ENCODE measurements around the gene KCNC3.

The KCNC3 gene

GRCh38 chr19:50277966-50278580 is 51.1 kb downstream of the KCNC3 start:
- no peaks in the 10 kb centered on the region for H3K9me3 ChIP-seq (ENCODE audit: control insufficient read depth in 1 of 2, low read length in 2 of 2)
- H3K27me3 ChIP-seq (ENCODE audit: control insufficient read depth in 1 of 2, insufficient read depth in 2 of 2, low read length in 2 of 2), result no peaks in the 10 kb centered on the region
- H3K4me3 ChIP-seq (ENCODE audit: low read depth in 1 of 2, low read length in 2 of 2), result no peak overlapping the region
- no peaks in the 10 kb centered on the region for H3K4me1 ChIP-seq (ENCODE audit: control insufficient read depth in 1 of 2, insufficient read depth in 2 of 2, low read length in 2 of 2)
- H3K27ac ChIP-seq (ENCODE audit: low read depth, low read length), result no peak overlapping the region
- peaks cover 18 to 77% of the 10 kb centered on the region in 2 donors for H3K36me3 ChIP-seq (ENCODE audit: control insufficient read depth in 1 of 2, insufficient read depth in 2 of 2, low read length in 2 of 2)
- no peak overlapping the region for H3K9ac ChIP-seq (ENCODE audit: low read depth in 1 of 2, low read length in 2 of 2)

- H3K4me1 ChIP-seq (ENCODE audit: control insufficient read depth in 1 of 2, insufficient read depth in 2 of 2, low read length in 2 of 2), result no peaks in the 10 kb centered on the region
- H3K36me3 ChIP-seq (ENCODE audit: control insufficient read depth in 1 of 2, insufficient read depth in 2 of 2, low read length in 2 of 2), result peaks cover 20 to 83% of the 10 kb centered on the region in 2 donors
- H3K27ac ChIP-seq (ENCODE audit: low read depth, low read length), result no peak overlapping the region
- H3K9me3 ChIP-seq (ENCODE audit: control insufficient read depth in 1 of 2, low read length in 2 of 2), result no peaks in the 10 kb centered on the region
- no peaks in the 10 kb centered on the region for H3K27me3 ChIP-seq (ENCODE audit: control insufficient read depth in 1 of 2, insufficient read depth in 2 of 2, low read length in 2 of 2)
- no peak overlapping the region for H3K9ac ChIP-seq (ENCODE audit: low read depth in 1 of 2, low read length in 2 of 2)
- no peak overlapping the region for H3K4me3 ChIP-seq (ENCODE audit: low read depth in 1 of 2, low read length in 2 of 2)
Measured at GRCh38 chr19:50276370-50277063, 52.7 kb downstream of the KCNC3 start.

GRCh38 chr19:50275577-50276368 is 53.4 kb downstream of the KCNC3 start:
- Histone ChIP-seq H3K27me3 (ENCODE audit: control insufficient read depth in 1 of 2, insufficient read depth in 2 of 2, low read length in 2 of 2) (no peaks in the 10 kb centered on the region), H3K27ac (ENCODE audit: low read depth, low read length) (no peak overlapping the region), H3K4me1 (ENCODE audit: control insufficient read depth in 1 of 2, insufficient read depth in 2 of 2, low read length in 2 of 2) (no peaks in the 10 kb centered on the region), H3K9me3 (ENCODE audit: control insufficient read depth in 1 of 2, low read length in 2 of 2) (no peaks in the 10 kb centered on the region), H3K4me3 (ENCODE audit: low read depth in 1 of 2, low read length in 2 of 2) (no peak overlapping the region), H3K36me3 (ENCODE audit: control insufficient read depth in 1 of 2, insufficient read depth in 2 of 2, low read length in 2 of 2) (peaks cover 24 to 83% of the 10 kb centered on the region in 2 donors), H3K9ac (ENCODE audit: low read depth in 1 of 2, low read length in 2 of 2) (no peak overlapping the region)

- no peak overlapping the region for H3K4me3 ChIP-seq (ENCODE audit: low read depth in 1 of 2, low read length in 2 of 2)
- no peaks in the 10 kb centered on the region for H3K9me3 ChIP-seq (ENCODE audit: control insufficient read depth in 1 of 2, low read length in 2 of 2)
- H3K27ac ChIP-seq (ENCODE audit: low read depth, low read length), result no peak overlapping the region
- H3K4me1 ChIP-seq (ENCODE audit: control insufficient read depth in 1 of 2, insufficient read depth in 2 of 2, low read length in 2 of 2), result no peaks in the 10 kb centered on the region
- no peaks in the 10 kb centered on the region for H3K27me3 ChIP-seq (ENCODE audit: control insufficient read depth in 1 of 2, insufficient read depth in 2 of 2, low read length in 2 of 2)
- H3K36me3 ChIP-seq (ENCODE audit: control insufficient read depth in 1 of 2, insufficient read depth in 2 of 2, low read length in 2 of 2), result peaks cover 23 to 84% of the 10 kb centered on the region in 2 donors
- H3K9ac ChIP-seq (ENCODE audit: low read depth in 1 of 2, low read length in 2 of 2), result no peak overlapping the region
Measured at GRCh38 chr19:50273821-50274220, 55.4 kb downstream of the KCNC3 start.

GRCh38 chr19:50272263-50272897 is 56.8 kb downstream of the KCNC3 start:
- Histone ChIP-seq H3K27me3 (ENCODE audit: control insufficient read depth in 1 of 2, insufficient read depth in 2 of 2, low read length in 2 of 2) (no peaks in the 10 kb centered on the region), H3K4me3 (ENCODE audit: low read depth in 1 of 2, low read length in 2 of 2) (no peak overlapping the region), H3K27ac (ENCODE audit: low read depth, low read length) (no peak overlapping the region), H3K4me1 (ENCODE audit: control insufficient read depth in 1 of 2, insufficient read depth in 2 of 2, low read length in 2 of 2) (no peaks in the 10 kb centered on the region), H3K9ac (ENCODE audit: low read depth in 1 of 2, low read length in 2 of 2) (no peak overlapping the region), H3K9me3 (ENCODE audit: control insufficient read depth in 1 of 2, low read length in 2 of 2) (no peaks in the 10 kb centered on the region), H3K36me3 (ENCODE audit: control insufficient read depth in 1 of 2, insufficient read depth in 2 of 2, low read length in 2 of 2) (peaks cover 35 to 88% of the 10 kb centered on the region in 2 donors)

GRCh38 chr19:50269653-50270052 is 59.5 kb downstream of the KCNC3 start:
- no peak overlapping the region for H3K27ac ChIP-seq (ENCODE audit: low read depth, low read length)
- H3K9me3 ChIP-seq (ENCODE audit: control insufficient read depth in 1 of 2, low read length in 2 of 2), result no peaks in the 10 kb centered on the region
- no peak overlapping the region for H3K9ac ChIP-seq (ENCODE audit: low read depth in 1 of 2, low read length in 2 of 2)
- no peaks in the 10 kb centered on the region for H3K4me1 ChIP-seq (ENCODE audit: control insufficient read depth in 1 of 2, insufficient read depth in 2 of 2, low read length in 2 of 2)
- no peak overlapping the region for H3K4me3 ChIP-seq (ENCODE audit: low read depth in 1 of 2, low read length in 2 of 2)
- H3K36me3 ChIP-seq (ENCODE audit: control insufficient read depth in 1 of 2, insufficient read depth in 2 of 2, low read length in 2 of 2), result peaks cover 40 to 75% of the 10 kb centered on the region in 2 donors
- H3K27me3 ChIP-seq (ENCODE audit: control insufficient read depth in 1 of 2, insufficient read depth in 2 of 2, low read length in 2 of 2), result no peaks in the 10 kb centered on the region

GRCh38 chr19:50268501-50268900 is 60.7 kb downstream of the KCNC3 start:
- peaks cover 45 to 74% of the 10 kb centered on the region in 2 donors for H3K36me3 ChIP-seq (ENCODE audit: control insufficient read depth in 1 of 2, insufficient read depth in 2 of 2, low read length in 2 of 2)
- H3K27me3 ChIP-seq (ENCODE audit: control insufficient read depth in 1 of 2, insufficient read depth in 2 of 2, low read length in 2 of 2), result no peaks in the 10 kb centered on the region
- H3K9me3 ChIP-seq (ENCODE audit: control insufficient read depth in 1 of 2, low read length in 2 of 2), result no peaks in the 10 kb centered on the region
- no peak overlapping the region for H3K9ac ChIP-seq (ENCODE audit: low read depth in 1 of 2, low read length in 2 of 2)
- no peaks in the 10 kb centered on the region for H3K4me1 ChIP-seq (ENCODE audit: control insufficient read depth in 1 of 2, insufficient read depth in 2 of 2, low read length in 2 of 2)
- no peak overlapping the region for H3K4me3 ChIP-seq (ENCODE audit: low read depth in 1 of 2, low read length in 2 of 2)
- no peak overlapping the region for H3K27ac ChIP-seq (ENCODE audit: low read depth, low read length)

- Histone ChIP-seq H3K27me3 (ENCODE audit: control insufficient read depth in 1 of 2, insufficient read depth in 2 of 2, low read length in 2 of 2) (no peaks in the 10 kb centered on the region), H3K36me3 (ENCODE audit: control insufficient read depth in 1 of 2, insufficient read depth in 2 of 2, low read length in 2 of 2) (peaks cover 41 to 75% of the 10 kb centered on the region in 2 donors), H3K9me3 (ENCODE audit: control insufficient read depth in 1 of 2, low read length in 2 of 2) (no peaks in the 10 kb centered on the region), H3K4me3 (ENCODE audit: low read depth in 1 of 2, low read length in 2 of 2) (no peak overlapping the region), H3K27ac (ENCODE audit: low read depth, low read length) (no peak overlapping the region), H3K9ac (ENCODE audit: low read depth in 1 of 2, low read length in 2 of 2) (no peak overlapping the region), H3K4me1 (ENCODE audit: control insufficient read depth in 1 of 2, insufficient read depth in 2 of 2, low read length in 2 of 2) (no peaks in the 10 kb centered on the region)
Measured at GRCh38 chr19:50268041-50268440, 61.1 kb downstream of the KCNC3 start.

GRCh38 chr19:50266896-50267295 is 62.3 kb downstream of the KCNC3 start:
- Histone ChIP-seq H3K9ac (ENCODE audit: low read depth in 1 of 2, low read length in 2 of 2) (no peak overlapping the region), H3K36me3 (ENCODE audit: control insufficient read depth in 1 of 2, insufficient read depth in 2 of 2, low read length in 2 of 2) (peaks cover 38 to 73% of the 10 kb centered on the region in 2 donors)

GRCh38 chr19:50266041-50266440 is 63.1 kb downstream of the KCNC3 start:
- no peak overlapping the region for H3K4me3 ChIP-seq (ENCODE audit: low read depth in 1 of 2, low read length in 2 of 2)
- no peaks in the 10 kb centered on the region for H3K9me3 ChIP-seq (ENCODE audit: control insufficient read depth in 1 of 2, low read length in 2 of 2)
- H3K4me1 ChIP-seq (ENCODE audit: control insufficient read depth in 1 of 2, insufficient read depth in 2 of 2, low read length in 2 of 2), result no peaks in the 10 kb centered on the region
- no peak overlapping the region for H3K27ac ChIP-seq (ENCODE audit: low read depth, low read length)
- peaks cover 30 to 70% of the 10 kb centered on the region in 2 donors for H3K36me3 ChIP-seq (ENCODE audit: control insufficient read depth in 1 of 2, insufficient read depth in 2 of 2, low read length in 2 of 2)
- H3K27me3 ChIP-seq (ENCODE audit: control insufficient read depth in 1 of 2, insufficient read depth in 2 of 2, low read length in 2 of 2), result no peaks in the 10 kb centered on the region
- no peak overlapping the region for H3K9ac ChIP-seq (ENCODE audit: low read depth in 1 of 2, low read length in 2 of 2)

More at GRCh38 chr19:50266896-50267295, 62.3 kb downstream of the KCNC3 start:
- H3K4me3 ChIP-seq (ENCODE audit: low read depth in 1 of 2, low read length in 2 of 2), result no peak overlapping the region
- H3K4me1 ChIP-seq (ENCODE audit: control insufficient read depth in 1 of 2, insufficient read depth in 2 of 2, low read length in 2 of 2), result no peaks in the 10 kb centered on the region
- H3K27ac ChIP-seq (ENCODE audit: low read depth, low read length), result no peak overlapping the region
- H3K27me3 ChIP-seq (ENCODE audit: control insufficient read depth in 1 of 2, insufficient read depth in 2 of 2, low read length in 2 of 2), result no peaks in the 10 kb centered on the region
- no peaks in the 10 kb centered on the region for H3K9me3 ChIP-seq (ENCODE audit: control insufficient read depth in 1 of 2, low read length in 2 of 2)

Measured in duodenal mucosa (tissue), 2 donors.